HepG2 (cell line): Measurements from ENCODE around the gene CSTF1. TPM values are rescaled to one million over a fixed set of nuclear protein-coding genes. Genes with fewer than 3 reads are reported as not detected.
A peak's percentile ranks its signal among the peaks of the same experiment; 100 is the strongest.

ENCODE experiments used
- ATAC-seq: fragments of 200-7000 bp; cut with Tn5 transposase; 3 replicates; pipeline ENCODE4 v1.9.1; 2020; ENCODE audit warnings: mild to moderate bottlenecking, moderate library complexity
- BruUV-seq: library from RNA; stranded (reverse); fragments of 400-500 nt; replicated peaks from 2 replicates; lab custom pipeline; 2021; lab: Mats Ljungman, UMichigan
- CTCF ChIA-PET: fragments of 300-600 bp; formaldehyde crosslinking; extraction: SDS; loops from one replicate; lab custom pipeline; 2021; ENCODE audit warnings: low total read pairs, inconsistent platforms, low intra/inter-chr PET ratio; lab: Yijun Ruan, JAX
- POLR2A ChIA-PET: fragments of 350-600 bp; sonication (Branson Sonifier 250); formaldehyde crosslinking; loops from one replicate; lab custom pipeline; 2020; ENCODE audit warnings: antibody characterized with exemption, inconsistent platforms; lab: Yijun Ruan, JAX
- DNase-seq: peaks from one replicate; pipeline ENCODE4 v3.0.0-alpha.2; 2015; ENCODE audit warnings: low spot score
- FAIRE-seq: peaks from 3 replicates; lab custom pipeline; 2011; peaks lifted over from hg19 to GRCh38; lab: Jason Lieb, UNC
- H2AFZ ChIP-seq: one replicate; pipeline ENCODE4 v1.6.1; 2011; ENCODE audit warnings: low read length, inconsistent platforms
- H3K27ac ChIP-seq: fragments of 300-600 bp; 3 replicates; pipeline ENCODE4 v1.8.0; 2011; ENCODE audit warnings: mixed run types, mild to moderate bottlenecking, mixed read lengths, low read length, inconsistent platforms; ENCODE audit not compliant: insufficient read depth; ENCODE audit errors: extremely low read length
- H3K27me3 ChIP-seq, 2 experiments: fragments of 200-600 bp in 1 of 2; 2 replicates in 1 of 2; 3 replicates in 1 of 2; pipeline versions ENCODE4 v1.6.0 to v1.8.0; 2011; ENCODE audit warnings: low read length in 2 of 2, mild to moderate bottlenecking in 2 of 2, moderate library complexity in 2 of 2, inconsistent platforms in 1 of 2; ENCODE audit not compliant: insufficient read depth in 2 of 2, control insufficient read depth in 1 of 2
- H3K36me3 ChIP-seq, 2 experiments: fragments of 200-600 bp in 1 of 2; replicated peaks in 1 of 2; 2 replicates in 1 of 2; 3 replicates in 1 of 2; pipeline versions ENCODE4 v1.5.1 to v1.8.0; 2011; ENCODE audit warnings: low read length in 2 of 2, inconsistent platforms in 1 of 2; ENCODE audit not compliant: insufficient read depth in 2 of 2, control insufficient read depth in 1 of 2
- H3K4me1 ChIP-seq: 2 replicates; pipeline ENCODE4 v1.5.1; 2012; ENCODE audit warnings: low read length, inconsistent platforms; ENCODE audit not compliant: insufficient read depth
- H3K4me2 ChIP-seq: 2 replicates; pipeline ENCODE4 v1.6.0; 2011; ENCODE audit warnings: low read depth, low read length, inconsistent platforms
- H3K4me3 ChIP-seq, 3 experiments: fragments of 200-600 bp in 1 of 3; sonication (generic), shearing (Covaris generic) in 1 of 3; replicated peaks in 1 of 3; 2 replicates each; pipeline ENCODE4 v1.5.1; 2011 to 2016; ENCODE audit warnings: low read length in 3 of 3, inconsistent platforms in 2 of 3, low read depth in 2 of 3, mild to moderate bottlenecking in 2 of 3, control low read depth in 1 of 3, mixed read lengths in 1 of 3; ENCODE audit not compliant: insufficient read depth in 1 of 3
- H3K79me2 ChIP-seq: one replicate; pipeline ENCODE4 v1.6.1; 2011; ENCODE audit warnings: low read length, inconsistent platforms; ENCODE audit not compliant: insufficient read depth
- H3K9ac ChIP-seq: 2 replicates; pipeline ENCODE4 v1.6.0; 2011; ENCODE audit warnings: mild to moderate bottlenecking, low read depth, low read length, inconsistent platforms; ENCODE audit not compliant: insufficient read depth
- H3K9me3 ChIP-seq: 2 replicates; pipeline ENCODE4 v1.5.1; 2012; ENCODE audit warnings: mild to moderate bottlenecking, low read length
- H4K20me1 ChIP-seq: 2 replicates; pipeline ENCODE4 v1.6.0; 2011; ENCODE audit warnings: inconsistent platforms, mild to moderate bottlenecking, low read length, moderate library complexity; ENCODE audit not compliant: insufficient read depth
- ATAD3A ChIP-seq: sonication (generic); formaldehyde crosslinking; IDR thresholded peaks from 2 replicates; pipeline ENCODE4 v1.4.0; 2020; ENCODE audit warnings: missing genetic modification reagents
- CEBPG ChIP-seq: IDR thresholded peaks from 2 replicates; pipeline ENCODE4 v1.6.1; 2016
- FOSL2 ChIP-seq: sonication (generic); formaldehyde crosslinking; IDR thresholded peaks from 2 replicates; pipeline ENCODE4 v1.4.0; 2020; ENCODE audit warnings: missing genetic modification reagents
- FOXA1 ChIP-seq, 2 experiments: fragments of 450-650 bp in 1 of 2; sonication (generic) in 1 of 2; formaldehyde crosslinking in 1 of 2; IDR thresholded peaks; 2 replicates each; pipeline versions ENCODE4 v1.4.0 to v1.6.1; 2016 to 2020; ENCODE audit warnings: missing genetic modification reagents in 1 of 2
- FOXA3 ChIP-seq: IDR thresholded peaks from 2 replicates; pipeline ENCODE4 v1.6.1; 2016; ENCODE audit warnings: missing genetic modification reagents, missing compliant biosample characterization
- GATAD2A ChIP-seq: IDR thresholded peaks from 2 replicates; pipeline ENCODE4 v1.6.1; 2016
- JUND ChIP-seq: sonication (generic); formaldehyde crosslinking; IDR thresholded peaks from 2 replicates; pipeline ENCODE4 v1.8.0; 2022; ENCODE audit warnings: mild to moderate bottlenecking, missing genetic modification reagents
- NFE2 ChIP-seq: sonication (generic); formaldehyde crosslinking; IDR thresholded peaks from 2 replicates; pipeline ENCODE4 v1.4.0; 2020; ENCODE audit warnings: missing genetic modification reagents
- SMARCC2 ChIP-seq: fragments of 450-650 bp; IDR thresholded peaks from 2 replicates; pipeline ENCODE4 v1.6.1; 2017; ENCODE audit warnings: antibody characterized with exemption, mild to moderate bottlenecking
- TBP ChIP-seq: sonication (generic); formaldehyde crosslinking; IDR thresholded peaks from 2 replicates; pipeline ENCODE4 v1.5.0; 2020; ENCODE audit warnings: missing genetic modification reagents
- ZFP36 ChIP-seq: fragments of 150-350 bp; IDR thresholded peaks from 2 replicates; pipeline ENCODE4 v1.6.1; 2018; ENCODE audit warnings: borderline replicate concordance, low read length, low read depth; ENCODE audit not compliant: partially characterized antibody
- ZNF44 ChIP-seq: sonication (generic); formaldehyde crosslinking; IDR thresholded peaks from 2 replicates; pipeline ENCODE4 v1.5.1; 2020; ENCODE audit warnings: mild to moderate bottlenecking, missing genetic modification reagents
- ZNF496 ChIP-seq: sonication (generic); formaldehyde crosslinking; IDR thresholded peaks from 2 replicates; pipeline ENCODE4 v1.8.1; 2023; ENCODE audit warnings: mild to moderate bottlenecking, moderate library complexity, missing genetic modification reagents; ENCODE audit not compliant: insufficient replicate concordance
- ZNF761 ChIP-seq: sonication (generic); formaldehyde crosslinking; conservative IDR thresholded peaks from 2 replicates; pipeline ENCODE4 v1.4.0; 2020; ENCODE audit warnings: mild to moderate bottlenecking, missing genetic modification reagents
- WGBS: methylation state at CpG from one replicate; pipeline ENCODE4 v1.1.6; 2017; ENCODE audit warnings: low lambda C conversion rate; 5-methylcytosine and 5-hydroxymethylcytosine counted together
- in situ Hi-C: cut with HindIII; loops from 2 replicates; pipeline ENCODE4 v1.10.0; 2017; ENCODE audit warnings: low pct_unique_long_range_greater_than_20kb; ENCODE audit not compliant: extremely low pct_ligation_motif_present
- intact Hi-C: fragments of 100-400 bp; cut with micrococcal nuclease; formaldehyde crosslinking; loops from one replicate; pipeline ENCODE4 v1.10.0; 2022; ENCODE audit not compliant: unreplicated experiment
- polyA plus RNA-seq, 8 experiments: library from polyadenylated mRNA; depleted of rRNA in 3 of 8; stranded (reverse) in 7 of 8; unstranded in 1 of 8; fragments of >200 nt; fragmentation: Illumina TruSeq in 4 of 8; extraction: Trizol in 4 of 8; gene quantifications; 2 replicates each; pipeline versions ENCODE4 v1.2.1 to v1.2.3, GENCODE V29; 2011 to 2016; ENCODE audit warnings: low read depth in 4 of 8, missing spikeins in 1 of 8, mixed read lengths in 1 of 8; ENCODE audit not compliant: insufficient read depth in 1 of 8
- total RNA-seq, 5 experiments: library from RNA; depleted of rRNA; stranded (reverse); fragments of >200 nt; fragmentation: Illumina TruSeq; extraction: Trizol; gene quantifications; 2 replicates each; pipeline ENCODE4 v1.2.3, GENCODE V29; 2016; ENCODE audit warnings: low read depth in 1 of 5
- TF ChIP-seq, protein P1 (sequence below), 2 experiments: fragments of 450-650 bp in 1 of 2; sonication (generic) in 1 of 2; formaldehyde crosslinking; IDR thresholded peaks; 2 replicates each; pipeline versions ENCODE4 v1.5.0 to v1.8.0; 2020 to 2022; ENCODE audit warnings: mild to moderate bottlenecking in 1 of 2, missing genetic modification reagents in 1 of 2
- TF ChIP-seq, protein P2 (sequence below): IDR thresholded peaks from 2 replicates; pipeline ENCODE4 v1.4.0; 2020; ENCODE audit warnings: mild to moderate bottlenecking, missing genetic modification reagents
- TF ChIP-seq, protein P3 (sequence below): sonication (generic); formaldehyde crosslinking; IDR thresholded peaks from 2 replicates; pipeline ENCODE4 v1.4.0; 2020; ENCODE audit warnings: missing genetic modification reagents

The CSTF1 gene
- total and polyA plus RNA-seq, 2 of the 13 experiments (the other 11 are each of a cell fraction or from before 2014, with no cell fraction given) = 70.9 to 100 TPM

DNA sequence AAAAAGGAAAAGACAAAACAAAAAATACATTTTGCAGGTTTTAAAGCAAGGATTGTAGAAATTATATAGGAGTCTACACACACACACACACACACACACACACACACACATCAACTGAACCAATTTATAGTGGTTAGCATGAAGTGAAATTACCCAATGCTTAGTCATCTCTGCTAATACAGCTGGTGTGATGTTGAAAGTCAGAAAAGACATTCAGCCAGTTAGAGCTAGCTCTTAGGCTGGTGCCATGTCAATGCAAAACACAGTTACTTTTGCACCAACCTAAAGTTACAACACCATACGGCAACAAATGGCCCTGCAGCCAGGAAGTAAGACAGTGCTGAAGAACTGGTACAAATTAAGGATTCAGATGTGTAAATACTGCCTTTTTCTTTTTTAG is 18.5 kb upstream of the CSTF1 start:
- ChIA-PET CTCF (no interaction called here), POLR2A (interaction anchor here (1.0 to 4.4 kb wide), 4 partner anchors 9 to 18 kb away, joined by 3 to 14 read pairs (median 4); partner anchors contain the start of genes AURKA, CSTF1 and FAM210B)
- Histone ChIP-seq H3K4me1 (no peaks in the 10 kb centered on the region), H3K27me3 (no peaks in the 10 kb centered on the region), H3K4me2 (no peak overlapping the region), H4K20me1 (peaks cover 5% of the 10 kb centered on the region; the same call in 1 of the 2 replicates), H3K36me3 (peaks cover 39 to 94% of the 10 kb centered on the region in 2 experiments), H3K27ac (peak overlapping the region; percentile 14), H2AFZ (no peak overlapping the region), H3K4me3 (no peak overlapping the region), H3K9ac (no peak overlapping the region), H3K79me2 (peaks cover 59% of the 10 kb centered on the region), H3K9me3 (no peaks in the 10 kb centered on the region)
- in situ Hi-C loops = no loop called here
- peak; percentile 70 for DNase-seq
- ATAC-seq = peak; percentile 55
- intact Hi-C loops = no loop called here
- FAIRE-seq = no peak
- BruUV-seq = no TSS peak
- WGBS = 77% methylated on average over 1 of the region's 1 CpG
- no peak for TF ChIP-seq SMARCC2
- no peak for TF ChIP-seq FOXA1 (IDR thresholded peaks at IDR 0.05)
- peak; percentile 73 for TF ChIP-seq FOXA1 (CRISPR knock-in tag; IDR thresholded peaks at IDR 0.05)
- 0 out of 2 replicates have a peak, but pooled peaks have one; percentile 16 for TF ChIP-seq JUND (CRISPR knock-in tag)
- no peak for TF ChIP-seq ATAD3A
- TF ChIP-seq, protein P1, sequence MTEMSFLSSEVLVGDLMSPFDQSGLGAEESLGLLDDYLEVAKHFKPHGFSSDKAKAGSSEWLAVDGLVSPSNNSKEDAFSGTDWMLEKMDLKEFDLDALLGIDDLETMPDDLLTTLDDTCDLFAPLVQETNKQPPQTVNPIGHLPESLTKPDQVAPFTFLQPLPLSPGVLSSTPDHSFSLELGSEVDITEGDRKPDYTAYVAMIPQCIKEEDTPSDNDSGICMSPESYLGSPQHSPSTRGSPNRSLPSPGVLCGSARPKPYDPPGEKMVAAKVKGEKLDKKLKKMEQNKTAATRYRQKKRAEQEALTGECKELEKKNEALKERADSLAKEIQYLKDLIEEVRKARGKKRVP (CRISPR knock-in tag; IDR thresholded peaks at IDR 0.05) = peak in 1 of 2 experiments; percentile 28; a peak in 1 of 4 replicates
- TF ChIP-seq FOXA3 (CRISPR knock-in tag) = peak; percentile 44; the same call in 1 of the 2 replicates
- TF ChIP-seq, protein P2, sequence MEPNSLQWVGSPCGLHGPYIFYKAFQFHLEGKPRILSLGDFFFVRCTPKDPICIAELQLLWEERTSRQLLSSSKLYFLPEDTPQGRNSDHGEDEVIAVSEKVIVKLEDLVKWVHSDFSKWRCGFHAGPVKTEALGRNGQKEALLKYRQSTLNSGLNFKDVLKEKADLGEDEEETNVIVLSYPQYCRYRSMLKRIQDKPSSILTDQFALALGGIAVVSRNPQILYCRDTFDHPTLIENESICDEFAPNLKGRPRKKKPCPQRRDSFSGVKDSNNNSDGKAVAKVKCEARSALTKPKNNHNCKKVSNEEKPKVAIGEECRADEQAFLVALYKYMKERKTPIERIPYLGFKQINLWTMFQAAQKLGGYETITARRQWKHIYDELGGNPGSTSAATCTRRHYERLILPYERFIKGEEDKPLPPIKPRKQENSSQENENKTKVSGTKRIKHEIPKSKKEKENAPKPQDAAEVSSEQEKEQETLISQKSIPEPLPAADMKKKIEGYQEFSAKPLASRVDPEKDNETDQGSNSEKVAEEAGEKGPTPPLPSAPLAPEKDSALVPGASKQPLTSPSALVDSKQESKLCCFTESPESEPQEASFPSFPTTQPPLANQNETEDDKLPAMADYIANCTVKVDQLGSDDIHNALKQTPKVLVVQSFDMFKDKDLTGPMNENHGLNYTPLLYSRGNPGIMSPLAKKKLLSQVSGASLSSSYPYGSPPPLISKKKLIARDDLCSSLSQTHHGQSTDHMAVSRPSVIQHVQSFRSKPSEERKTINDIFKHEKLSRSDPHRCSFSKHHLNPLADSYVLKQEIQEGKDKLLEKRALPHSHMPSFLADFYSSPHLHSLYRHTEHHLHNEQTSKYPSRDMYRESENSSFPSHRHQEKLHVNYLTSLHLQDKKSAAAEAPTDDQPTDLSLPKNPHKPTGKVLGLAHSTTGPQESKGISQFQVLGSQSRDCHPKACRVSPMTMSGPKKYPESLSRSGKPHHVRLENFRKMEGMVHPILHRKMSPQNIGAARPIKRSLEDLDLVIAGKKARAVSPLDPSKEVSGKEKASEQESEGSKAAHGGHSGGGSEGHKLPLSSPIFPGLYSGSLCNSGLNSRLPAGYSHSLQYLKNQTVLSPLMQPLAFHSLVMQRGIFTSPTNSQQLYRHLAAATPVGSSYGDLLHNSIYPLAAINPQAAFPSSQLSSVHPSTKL (CRISPR knock-in tag) = 0 out of 2 replicates have a peak, but pooled peaks have one; percentile 21
- TF ChIP-seq ZNF496 = no peak
- 0 out of 2 replicates have a peak, but pooled peaks have one; percentile 31 for TF ChIP-seq GATAD2A (CRISPR knock-in tag)
- no peak for TF ChIP-seq TBP (CRISPR knock-in tag)
- TF ChIP-seq ZNF44 (CRISPR knock-in tag) = no peak
- peak; percentile 30; the same call in 1 of the 2 replicates for TF ChIP-seq CEBPG
- TF ChIP-seq ZNF761 (CRISPR knock-in tag) = no peak
- TF ChIP-seq, protein P3, sequence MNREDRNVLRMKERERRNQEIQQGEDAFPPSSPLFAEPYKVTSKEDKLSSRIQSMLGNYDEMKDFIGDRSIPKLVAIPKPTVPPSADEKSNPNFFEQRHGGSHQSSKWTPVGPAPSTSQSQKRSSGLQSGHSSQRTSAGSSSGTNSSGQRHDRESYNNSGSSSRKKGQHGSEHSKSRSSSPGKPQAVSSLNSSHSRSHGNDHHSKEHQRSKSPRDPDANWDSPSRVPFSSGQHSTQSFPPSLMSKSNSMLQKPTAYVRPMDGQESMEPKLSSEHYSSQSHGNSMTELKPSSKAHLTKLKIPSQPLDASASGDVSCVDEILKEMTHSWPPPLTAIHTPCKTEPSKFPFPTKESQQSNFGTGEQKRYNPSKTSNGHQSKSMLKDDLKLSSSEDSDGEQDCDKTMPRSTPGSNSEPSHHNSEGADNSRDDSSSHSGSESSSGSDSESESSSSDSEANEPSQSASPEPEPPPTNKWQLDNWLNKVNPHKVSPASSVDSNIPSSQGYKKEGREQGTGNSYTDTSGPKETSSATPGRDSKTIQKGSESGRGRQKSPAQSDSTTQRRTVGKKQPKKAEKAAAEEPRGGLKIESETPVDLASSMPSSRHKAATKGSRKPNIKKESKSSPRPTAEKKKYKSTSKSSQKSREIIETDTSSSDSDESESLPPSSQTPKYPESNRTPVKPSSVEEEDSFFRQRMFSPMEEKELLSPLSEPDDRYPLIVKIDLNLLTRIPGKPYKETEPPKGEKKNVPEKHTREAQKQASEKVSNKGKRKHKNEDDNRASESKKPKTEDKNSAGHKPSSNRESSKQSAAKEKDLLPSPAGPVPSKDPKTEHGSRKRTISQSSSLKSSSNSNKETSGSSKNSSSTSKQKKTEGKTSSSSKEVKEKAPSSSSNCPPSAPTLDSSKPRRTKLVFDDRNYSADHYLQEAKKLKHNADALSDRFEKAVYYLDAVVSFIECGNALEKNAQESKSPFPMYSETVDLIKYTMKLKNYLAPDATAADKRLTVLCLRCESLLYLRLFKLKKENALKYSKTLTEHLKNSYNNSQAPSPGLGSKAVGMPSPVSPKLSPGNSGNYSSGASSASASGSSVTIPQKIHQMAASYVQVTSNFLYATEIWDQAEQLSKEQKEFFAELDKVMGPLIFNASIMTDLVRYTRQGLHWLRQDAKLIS (CRISPR knock-in tag) = no peak
- TF ChIP-seq NFE2 (CRISPR knock-in tag) = peak; percentile 70; the same call in 1 of the 2 replicates
- no peak for TF ChIP-seq ZFP36
- peak; percentile 87 for TF ChIP-seq FOSL2 (CRISPR knock-in tag)
